ENCODE data around the gene VSTM2L. TPM values are rescaled to one million over a fixed set of nuclear protein-coding genes. Genes with fewer than 3 reads are reported as not detected.

VSTM2L gene
- polyA plus RNA-seq, 3 donors: 0.82 to 3.3 (median 1.9) TPM

- DNase-seq (ENCODE audit: extremely low read depth in 1 of 11, low read depth in 9 of 11, low spot score in 4 of 11): no peak
Observed at GRCh38 chr20:37931153-37931922, 28.4 kb downstream of the VSTM2L start.

DNA sequence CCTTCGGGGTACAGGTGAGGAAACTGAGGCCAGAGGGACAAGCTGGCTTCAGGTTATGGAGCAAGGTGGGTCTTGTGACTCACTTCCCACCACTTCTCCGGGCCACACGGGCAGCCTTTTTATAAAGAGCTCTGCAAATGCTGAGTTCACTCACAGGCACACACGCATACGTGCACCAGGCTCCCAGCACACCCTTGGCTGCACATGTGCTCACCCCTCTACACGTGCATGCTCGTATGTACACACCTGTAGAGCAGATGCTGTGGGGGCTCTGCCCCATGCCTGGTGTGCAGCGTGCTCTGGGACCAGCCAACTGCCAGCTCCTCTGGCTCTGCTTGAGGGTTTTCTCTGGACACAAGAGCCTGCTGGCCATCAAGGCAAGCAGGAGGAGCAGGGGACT is 29.1 kb downstream of the VSTM2L start:
- no peak for DNase-seq (ENCODE audit: extremely low read depth in 1 of 11, low read depth in 9 of 11, low spot score in 4 of 11)

- DNase-seq (ENCODE audit: extremely low read depth in 1 of 11, low read depth in 9 of 11, low spot score in 4 of 11): no peak
Observed at GRCh38 chr20:37932919-37933318, 30.0 kb downstream of the VSTM2L start.

GRCh38 chr20:37933786-37934633 is 31.1 kb downstream of the VSTM2L start:
- DNase-seq (ENCODE audit: extremely low read depth in 1 of 11, low read depth in 9 of 11, low spot score in 4 of 11): no peak

DNA sequence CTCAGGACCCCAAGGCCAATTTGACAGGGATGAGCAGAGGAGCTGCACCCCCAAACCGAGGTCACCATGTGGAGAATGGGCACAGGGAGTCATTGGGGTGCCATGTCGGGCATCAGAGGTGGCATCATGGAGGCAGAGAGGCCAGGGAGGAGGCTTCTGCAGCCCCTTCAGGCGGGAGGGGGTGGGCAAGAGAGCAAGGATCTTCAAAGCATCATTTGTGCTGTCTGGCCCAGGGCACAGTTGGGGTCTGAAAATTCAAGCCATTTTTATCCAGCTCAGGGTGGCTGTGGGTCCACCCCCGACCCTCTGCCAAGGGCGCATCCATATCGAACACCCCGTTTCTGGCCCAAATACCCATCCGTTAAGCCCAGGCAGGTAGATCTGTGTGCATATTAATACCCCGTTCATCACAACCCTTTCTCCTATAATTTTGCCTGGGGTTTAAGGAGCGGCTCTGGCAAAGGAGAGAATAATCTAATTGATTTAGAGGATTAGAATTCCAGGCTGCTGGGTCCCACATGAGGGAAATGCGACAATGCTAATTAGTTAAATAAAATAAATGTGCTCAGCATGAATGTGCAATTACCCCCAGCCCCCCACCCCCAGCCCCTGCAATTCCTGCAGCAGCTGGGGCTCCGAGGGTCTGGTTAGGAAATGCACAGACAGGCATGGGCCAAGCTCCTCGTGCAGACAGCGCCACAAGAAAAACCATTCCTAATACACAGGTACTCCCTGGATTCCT is 31.9 kb downstream of the VSTM2L start:
- DNase-seq (ENCODE audit: extremely low read depth in 1 of 11, low read depth in 9 of 11, low spot score in 4 of 11): no peak

- DNase-seq (ENCODE audit: extremely low read depth in 1 of 11, low read depth in 9 of 11, low spot score in 4 of 11): no peak
Observed at GRCh38 chr20:37935435-37935834, 32.5 kb downstream of the VSTM2L start.

GRCh38 chr20:37936041-37936440 is 33.1 kb downstream of the VSTM2L start:
- no peak for DNase-seq (ENCODE audit: extremely low read depth in 1 of 11, low read depth in 9 of 11, low spot score in 4 of 11)

DNA sequence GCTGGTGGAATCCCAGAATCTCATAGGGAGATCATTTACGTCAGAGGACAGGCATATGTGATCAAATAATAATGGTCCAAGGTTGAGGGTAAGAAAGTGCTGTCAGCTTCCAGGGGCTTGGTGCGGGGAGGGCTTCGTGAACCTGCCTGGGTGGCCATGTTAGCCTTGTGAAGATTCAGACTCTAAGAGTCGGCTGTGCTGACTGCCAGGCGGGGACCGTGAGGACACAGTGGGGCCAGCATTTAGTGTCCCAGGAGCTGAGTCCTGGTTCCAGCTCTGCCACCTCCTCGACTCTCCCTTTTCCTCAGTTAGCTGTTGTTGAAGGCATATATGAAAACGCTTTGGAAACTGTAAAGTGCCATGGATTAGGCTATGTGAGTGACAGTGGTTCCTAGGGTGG is 33.5 kb downstream of the VSTM2L start:
- no peak for DNase-seq (ENCODE audit: extremely low read depth in 1 of 11, low read depth in 9 of 11, low spot score in 4 of 11)

GRCh38 chr20:37937686-37938085 is 34.8 kb downstream of the VSTM2L start:
- no peak for DNase-seq (ENCODE audit: extremely low read depth in 1 of 11, low read depth in 9 of 11, low spot score in 4 of 11)

DNA sequence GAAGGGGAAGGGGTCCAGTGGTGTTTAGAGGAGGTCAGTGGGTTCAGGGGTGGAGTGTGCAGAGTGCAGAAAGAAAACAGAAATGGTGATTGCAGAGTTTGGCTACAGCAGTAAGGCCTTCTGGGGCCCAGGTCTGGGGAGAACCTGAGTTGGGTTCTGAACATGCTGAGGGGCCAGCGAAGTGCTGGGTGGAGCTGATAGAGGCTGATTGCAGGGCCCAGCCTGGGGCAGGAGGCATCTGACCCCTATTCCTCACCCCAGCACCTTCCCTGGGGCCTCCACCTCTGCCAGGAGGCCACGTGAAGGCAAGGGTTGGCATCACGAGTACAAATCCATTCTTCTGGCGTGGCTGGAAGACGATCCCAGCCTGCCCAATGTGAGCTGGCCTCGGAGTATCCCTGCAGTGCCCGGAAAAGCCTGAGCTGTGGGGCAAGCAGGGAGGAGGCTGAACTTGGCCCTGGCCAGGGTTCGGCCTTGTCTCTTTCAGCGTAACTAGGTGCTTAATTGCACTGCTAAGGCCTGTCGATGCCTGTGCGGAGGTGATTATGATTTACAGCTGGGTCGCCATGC is 35.3 kb downstream of the VSTM2L start:
- no peak for DNase-seq (ENCODE audit: extremely low read depth in 1 of 11, low read depth in 9 of 11, low spot score in 4 of 11)

DNA sequence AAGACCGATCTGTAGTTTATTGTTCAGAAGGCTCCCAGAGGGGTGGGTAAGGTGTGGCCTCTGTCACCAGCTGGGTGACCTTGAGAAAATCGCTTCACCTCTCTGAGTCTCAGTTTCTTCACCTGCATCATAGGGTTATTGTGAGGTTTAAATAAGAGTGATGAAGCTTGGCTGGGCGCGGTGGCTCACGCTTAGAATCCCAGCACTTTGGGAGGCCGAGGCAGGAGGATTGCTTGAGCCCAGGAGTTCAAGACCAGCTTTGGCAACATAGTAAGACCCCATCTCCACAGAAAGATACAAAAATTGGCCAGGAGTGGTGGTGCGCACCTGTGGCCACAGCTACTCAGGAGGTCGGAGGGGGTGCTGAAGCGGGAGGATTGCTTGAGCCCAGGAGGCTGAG is 36.0 kb downstream of the VSTM2L start:
- DNase-seq (ENCODE audit: extremely low read depth in 1 of 11, low read depth in 9 of 11, low spot score in 4 of 11): no peak

GRCh38 chr20:37939701-37940560 is 37.0 kb downstream of the VSTM2L start:
- no peak for DNase-seq (ENCODE audit: extremely low read depth in 1 of 11, low read depth in 9 of 11, low spot score in 4 of 11)

- DNase-seq (ENCODE audit: extremely low read depth in 1 of 11, low read depth in 9 of 11, low spot score in 4 of 11): no peak
Observed at GRCh38 chr20:37940858-37941257, 37.9 kb downstream of the VSTM2L start.

DNA sequence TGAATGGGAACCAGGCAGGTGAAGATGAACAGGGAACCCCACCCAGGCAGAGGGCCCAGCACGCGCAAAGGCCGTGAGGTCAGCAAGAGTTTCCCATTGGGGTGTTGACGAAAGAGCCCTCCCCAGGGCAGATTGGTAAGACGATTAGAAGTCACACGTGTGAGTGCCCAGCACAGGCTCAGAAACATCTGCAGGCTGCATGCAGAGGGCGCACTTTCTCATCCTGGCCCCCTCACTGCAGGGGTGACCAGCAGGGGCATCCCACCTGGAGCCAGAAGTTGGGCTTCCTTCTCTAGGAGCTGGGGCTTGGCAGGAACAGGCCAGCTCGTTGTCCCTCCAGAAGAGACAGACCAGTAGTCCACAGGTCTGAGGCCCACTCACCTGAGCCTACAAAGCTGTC is 38.4 kb downstream of the VSTM2L start:
- no peak for DNase-seq (ENCODE audit: extremely low read depth in 1 of 11, low read depth in 9 of 11, low spot score in 4 of 11)

GRCh38 chr20:37941992-37942391 is 39.1 kb downstream of the VSTM2L start:
- DNase-seq (ENCODE audit: extremely low read depth in 1 of 11, low read depth in 9 of 11, low spot score in 4 of 11): no peak

GRCh38 chr20:37943033-37943432 is 40.1 kb downstream of the VSTM2L start:
- no peak for DNase-seq (ENCODE audit: extremely low read depth in 1 of 11, low read depth in 9 of 11, low spot score in 4 of 11)

- DNase-seq (ENCODE audit: extremely low read depth in 1 of 11, low read depth in 9 of 11, low spot score in 4 of 11): no peak
Observed at GRCh38 chr20:37943501-37944455, 40.9 kb downstream of the VSTM2L start.
